Spleen (tissue), 11 donors: ENCODE data around the gene NLGN1. TPM values are rescaled to one million over a fixed set of nuclear protein-coding genes. Genes with fewer than 3 reads are reported as not detected.

Source experiments
- DNase-seq: peaks from one replicate; pipeline ENCODE4 v3.0.0-alpha.2; 2020
- H3K27ac ChIP-seq, 8 donors: fragments of 200-600 bp; sonication (generic) in 7 of 8; 1 replicate in 4 of 8; 2 replicates in 4 of 8; pipeline versions ENCODE4 v1.5.0 to v1.8.0; 2016 to 2021; ENCODE audit warnings: inconsistent platforms in 4 of 8, mild to moderate bottlenecking in 4 of 8, moderate library complexity in 1 of 8
- H3K27me3 ChIP-seq, 7 donors: fragments of 200-600 bp; sonication (generic) in 6 of 7; replicated peaks in 1 of 7; 1 replicate in 4 of 7; 2 replicates in 3 of 7; pipeline versions ENCODE4 v1.5.0 to v1.8.0; 2016 to 2021; ENCODE audit warnings: inconsistent platforms in 3 of 7, mild to moderate bottlenecking in 1 of 7
- H3K36me3 ChIP-seq, 6 donors: fragments of 200-600 bp; sonication (generic) in 5 of 6; 1 replicate in 4 of 6; 2 replicates in 2 of 6; pipeline versions ENCODE4 v1.5.0 to v1.8.0; 2016 to 2021; ENCODE audit warnings: inconsistent platforms in 2 of 6
- H3K4me1 ChIP-seq, 6 donors: fragments of 200-600 bp; sonication (generic) in 5 of 6; 1 replicate in 3 of 6; 2 replicates in 3 of 6; pipeline versions ENCODE4 v1.5.0 to v1.8.0; 2016 to 2021; ENCODE audit warnings: inconsistent platforms in 3 of 6
- H3K4me3 ChIP-seq, 8 donors: fragments of 200-600 bp; sonication (generic) in 7 of 8; 1 replicate in 4 of 8; 2 replicates in 4 of 8; pipeline versions ENCODE4 v1.5.0 to v1.8.0; 2016 to 2021; ENCODE audit warnings: inconsistent platforms in 4 of 8, mild to moderate bottlenecking in 4 of 8, moderate library complexity in 2 of 8
- H3K9me3 ChIP-seq, 8 donors: fragments of 200-600 bp; sonication (generic) in 7 of 8; 1 replicate in 4 of 8; 2 replicates in 4 of 8; pipeline versions ENCODE4 v1.5.0 to v1.8.0; 2016 to 2021; ENCODE audit warnings: inconsistent platforms in 4 of 8
- CTCF ChIP-seq, 11 experiments: fragments of 200-600 bp in 7 of 11; fragments of 450-650 bp in 4 of 11; sonication (generic) in 4 of 11; IDR thresholded peaks in 8 of 11; conservative IDR thresholded peaks in 3 of 11; 1 replicate in 7 of 11; 2 replicates in 4 of 11; pipeline versions ENCODE4 v1.4.0 to v1.8.0; 2016 to 2021; ENCODE audit warnings: antibody characterized with exemption in 11 of 11, inconsistent platforms in 4 of 11, mild to moderate bottlenecking in 1 of 11
- POLR2A ChIP-seq, 3 donors: fragments of 450-650 bp; IDR thresholded peaks; one replicate each; pipeline ENCODE4 v1.5.1; 2017; ENCODE audit warnings: antibody characterized with exemption in 3 of 3, mild to moderate bottlenecking in 1 of 3
- POLR2AphosphoS5 ChIP-seq, 3 donors: sonication (generic); formaldehyde crosslinking; IDR thresholded peaks; one replicate each; pipeline ENCODE4 v1.5.1; 2017; ENCODE audit warnings: antibody characterized with exemption in 3 of 3
- WGBS, 5 donors: extraction: QIAGEN DNeasy Blood & Tissue Kit in 3 of 5; methylation state at CpG; one replicate each; pipeline versions ENCODE4 v1.1.5 to v1.1.7; 2013 to 2018; 5-methylcytosine and 5-hydroxymethylcytosine counted together
- intact Hi-C: fragments of 100-400 bp; cut with DNase I; formaldehyde crosslinking; loops from one replicate; pipeline ENCODE4 v1.15.0; 2023; ENCODE audit warnings: low total_unique reads
- polyA plus RNA-seq, 3 donors: library from polyadenylated mRNA; stranded (reverse); fragments of 200-250 nt; gene quantifications; one replicate each; pipeline ENCODE4 v1.2.1, GENCODE V29; 2013
- total RNA-seq, 7 donors: library from RNA; depleted of rRNA in 3 of 7; stranded (reverse); fragments of >200 nt in 3 of 7; fragmentation: NEBNext Ultra II Directional in 4 of 7; extraction: Animal tissue kit (Norgen Biotek cat#: 25700) in 4 of 7; gene quantifications; one replicate each; pipeline versions ENCODE4 v1.1.0 to v1.2.1, GENCODE V29; 2016 to 2021
- donor health status: healthy with polysubstance abuse.
- donor health status: DM: no; HTN: no; CAD: no; lungs with moderate emphysema.
- donor health status: DM: no; HTN: no; CAD: no.
- donor health status: Bipolar disorder and iron deficiency.
- donor health status: healthy.
- donor health status: DM: no; HTN: no; CAD: no.
- donor health status: DM: yes; HTN: yes; CAD: no.

Gene NLGN1
- total and polyA plus RNA-seq, 10 donors: 0.03 to 0.13 (median 0.03) TPM; not detected in 7

- H3K9me3 ChIP-seq: peaks cover 0 to 6% (median 0%) of the 10 kb centered on the region in 8 donors
- intact Hi-C loops: no loop called here
- DNase-seq: no peak
- no peak overlapping the region for H3K27ac ChIP-seq
- no peaks in the 10 kb centered on the region for H3K4me1 ChIP-seq
- TF ChIP-seq CTCF (IDR thresholded peaks at IDR 0.05 in 8 of 11, conservative IDR thresholded peaks at IDR 0.05 in 3 of 11) (no peak), POLR2AphosphoS5 (IDR thresholded peaks at IDR 0.05) (no peak)
- H3K27me3 ChIP-seq: no peaks in the 10 kb centered on the region
- no peaks in the 10 kb centered on the region for H3K36me3 ChIP-seq
- no peak overlapping the region for H3K4me3 ChIP-seq
- WGBS, 5 donors: 79 to 97% (median 85%) methylated on average over 3 of the region's 3 CpGs
Observed at GRCh38 chr3:173785004-173785403, 387.5 kb downstream of the NLGN1 start.

GRCh38 chr3:173789530-173790162, 392.1 kb downstream of the NLGN1 start:
- intact Hi-C loops: no loop called here
- H3K9me3 ChIP-seq: no peaks in the 10 kb centered on the region
- H3K4me3 ChIP-seq: no peak overlapping the region
- no peak for TF ChIP-seq POLR2AphosphoS5 (IDR thresholded peaks at IDR 0.05)
- TF ChIP-seq POLR2A (IDR thresholded peaks at IDR 0.05): no peak
- no peak for TF ChIP-seq CTCF (IDR thresholded peaks at IDR 0.05 in 8 of 11, conservative IDR thresholded peaks at IDR 0.05 in 3 of 11)
- DNase-seq: no peak
- H3K27me3 ChIP-seq: no peaks in the 10 kb centered on the region
- no peaks in the 10 kb centered on the region for H3K4me1 ChIP-seq
- no peaks in the 10 kb centered on the region for H3K36me3 ChIP-seq
- no peak overlapping the region for H3K27ac ChIP-seq
- WGBS, 5 donors: 78 to 93% (median 88%) methylated on average over 2 of the region's 2 CpGs

- Histone ChIP-seq H3K36me3 (no peaks in the 10 kb centered on the region), H3K27ac (no peak overlapping the region), H3K4me1 (no peaks in the 10 kb centered on the region), H3K4me3 (no peak overlapping the region), H3K27me3 (no peaks in the 10 kb centered on the region), H3K9me3 (no peaks in the 10 kb centered on the region)
- intact Hi-C loops: no loop called here
- no peak for DNase-seq
- TF ChIP-seq POLR2AphosphoS5 (IDR thresholded peaks at IDR 0.05) (no peak), CTCF (IDR thresholded peaks at IDR 0.05 in 8 of 11, conservative IDR thresholded peaks at IDR 0.05 in 3 of 11) (no peak), POLR2A (IDR thresholded peaks at IDR 0.05) (no peak)
- 62 to 84% (median 70%) methylated on average over 2 of the region's 2 CpGs for WGBS, 5 donors
Observed at GRCh38 chr3:173793963-173794362, 396.4 kb downstream of the NLGN1 start.

GRCh38 chr3:173796405-173796804, 398.9 kb downstream of the NLGN1 start:
- WGBS, 5 donors: 71 to 84% (median 80%) methylated on average over 1 of the region's 1 CpG
- Histone ChIP-seq H3K27me3 (no peaks in the 10 kb centered on the region), H3K9me3 (no peaks in the 10 kb centered on the region), H3K27ac (no peak overlapping the region), H3K36me3 (no peaks in the 10 kb centered on the region), H3K4me1 (no peaks in the 10 kb centered on the region), H3K4me3 (no peak overlapping the region)
- no peak for TF ChIP-seq CTCF (IDR thresholded peaks at IDR 0.05 in 8 of 11, conservative IDR thresholded peaks at IDR 0.05 in 3 of 11)
- no peak for TF ChIP-seq POLR2A (IDR thresholded peaks at IDR 0.05)
- no peak for TF ChIP-seq POLR2AphosphoS5 (IDR thresholded peaks at IDR 0.05)
- DNase-seq: no peak
- intact Hi-C loops: no loop called here
